Tibial artery (tissue), 4 donors: Measurements from ENCODE around the gene GABRE.

Experiments used
- DNase-seq, 2 donors: peaks; one replicate each; pipeline ENCODE4 v3.0.0-alpha.2; 2019
- H3K27ac ChIP-seq, 2 donors: fragments of 200-600 bp; sonication (generic) in 1 of 2; 1 replicate in 1 of 2; 2 replicates in 1 of 2; pipeline ENCODE4 v1.5.1; 2018 to 2019; ENCODE audit warnings: mild to moderate bottlenecking in 1 of 2
- H3K27me3 ChIP-seq, 2 donors: fragments of 200-600 bp; sonication (generic) in 1 of 2; one replicate each; pipeline versions ENCODE4 v1.5.1 to v1.6.0; 2016 to 2019
- H3K36me3 ChIP-seq, 3 donors: fragments of 200-600 bp; sonication (generic) in 2 of 3; one replicate each; pipeline ENCODE4 v1.5.1; 2016 to 2019; ENCODE audit warnings: mild to moderate bottlenecking in 2 of 3
- H3K4me1 ChIP-seq, 4 donors: fragments of 200-600 bp; sonication (generic) in 2 of 4; 1 replicate in 3 of 4; 2 replicates in 1 of 4; pipeline ENCODE4 v1.5.1; 2016 to 2019
- H3K4me3 ChIP-seq, 2 donors: fragments of 200-600 bp; sonication (generic) in 1 of 2; 1 replicate in 1 of 2; 2 replicates in 1 of 2; pipeline ENCODE4 v1.5.1; 2018 to 2019; ENCODE audit warnings: mild to moderate bottlenecking in 2 of 2
- H3K9me3 ChIP-seq, 3 donors: fragments of 200-600 bp; sonication (generic) in 1 of 3; one replicate each; pipeline ENCODE4 v1.5.1; 2016 to 2019
- CTCF ChIP-seq, 2 experiments: fragments of 200-600 bp in 1 of 2; fragments of 450-650 bp in 1 of 2; IDR thresholded peaks; one replicate each; pipeline ENCODE4 v1.5.1; 2017 to 2019; ENCODE audit warnings: antibody characterized with exemption in 2 of 2, mild to moderate bottlenecking in 1 of 2, moderate library complexity in 1 of 2
- intact Hi-C: fragments of 100-400 bp; cut with DNase I; formaldehyde crosslinking; loops from one replicate; pipeline ENCODE4 v1.15.0; 2023; ENCODE audit warnings: low total_unique reads

The GABRE gene

GRCh38 chrX:151912221-151912620 is 62.3 kb downstream of the GABRE start:
- no peaks in the 10 kb centered on the region for H3K9me3 ChIP-seq
- H3K4me1 ChIP-seq: no peaks in the 10 kb centered on the region
- no peak for TF ChIP-seq CTCF (IDR thresholded peaks at IDR 0.05)
- no peaks in the 10 kb centered on the region for H3K36me3 ChIP-seq
- no peak overlapping the region for H3K27ac ChIP-seq
- DNase-seq: no peak
- H3K27me3 ChIP-seq: no peaks in the 10 kb centered on the region
- no peak overlapping the region for H3K4me3 ChIP-seq
- intact Hi-C loops: no loop called here

- Histone ChIP-seq H3K27me3 (no peaks in the 10 kb centered on the region), H3K36me3 (no peaks in the 10 kb centered on the region), H3K27ac (no peak overlapping the region), H3K4me1 (no peaks in the 10 kb centered on the region), H3K9me3 (no peaks in the 10 kb centered on the region), H3K4me3 (no peak overlapping the region)
- DNase-seq: no peak
- no peak for TF ChIP-seq CTCF (IDR thresholded peaks at IDR 0.05)
- intact Hi-C loops: no loop called here
Observed at GRCh38 chrX:151904989-151905388, 69.5 kb downstream of the GABRE start.
